Fibroblast of skin of right biceps (primary cell): Measurements from ENCODE around the gene LAMA3.

Experiments used
- DNase-seq: peaks from one replicate; pipeline ENCODE4 v3.0.0-alpha.2; 2013

Gene LAMA3

DNA sequence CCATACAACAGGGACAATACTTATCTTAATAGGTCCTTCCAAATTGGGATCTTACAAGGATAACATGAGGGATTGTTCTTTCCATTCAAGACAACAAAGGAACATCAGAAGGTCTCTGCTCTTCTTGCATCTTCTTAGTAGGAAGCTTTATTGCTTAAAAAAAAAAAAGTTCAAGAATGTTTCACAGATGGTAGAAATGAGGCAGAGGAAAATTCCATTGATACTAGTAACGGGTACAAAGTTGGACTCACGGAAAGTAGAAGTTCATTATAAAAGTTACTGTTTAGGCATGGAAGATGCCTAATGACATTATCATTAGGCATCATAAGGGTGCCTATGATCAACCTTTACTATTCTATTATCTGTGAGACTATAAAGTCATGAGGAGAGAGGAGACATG, 136.2 kb downstream of the LAMA3 start:
- DNase-seq, result no peak

DNA sequence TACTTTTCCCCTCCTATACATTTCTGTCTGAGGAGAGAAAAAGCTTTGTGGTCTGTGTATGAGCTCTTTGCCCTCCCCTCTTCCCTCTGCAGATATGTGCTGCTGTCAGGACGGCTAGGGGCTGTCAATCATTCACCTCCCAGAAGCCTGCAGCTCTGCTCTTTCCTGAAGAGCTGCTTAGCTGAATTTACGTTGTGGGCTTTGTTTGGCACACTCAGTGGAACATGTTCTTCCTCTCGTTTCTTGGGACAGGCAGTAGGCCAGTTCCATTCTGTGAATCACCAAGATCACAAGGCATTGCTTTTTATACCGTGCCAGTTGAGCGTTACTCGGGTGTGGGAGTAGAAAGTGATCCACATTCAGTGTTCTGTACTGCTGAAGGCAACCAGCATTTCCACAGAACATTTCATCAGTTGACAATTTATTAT, 136.7 kb downstream of the LAMA3 start:
- peak; percentile 52 for DNase-seq

DNA sequence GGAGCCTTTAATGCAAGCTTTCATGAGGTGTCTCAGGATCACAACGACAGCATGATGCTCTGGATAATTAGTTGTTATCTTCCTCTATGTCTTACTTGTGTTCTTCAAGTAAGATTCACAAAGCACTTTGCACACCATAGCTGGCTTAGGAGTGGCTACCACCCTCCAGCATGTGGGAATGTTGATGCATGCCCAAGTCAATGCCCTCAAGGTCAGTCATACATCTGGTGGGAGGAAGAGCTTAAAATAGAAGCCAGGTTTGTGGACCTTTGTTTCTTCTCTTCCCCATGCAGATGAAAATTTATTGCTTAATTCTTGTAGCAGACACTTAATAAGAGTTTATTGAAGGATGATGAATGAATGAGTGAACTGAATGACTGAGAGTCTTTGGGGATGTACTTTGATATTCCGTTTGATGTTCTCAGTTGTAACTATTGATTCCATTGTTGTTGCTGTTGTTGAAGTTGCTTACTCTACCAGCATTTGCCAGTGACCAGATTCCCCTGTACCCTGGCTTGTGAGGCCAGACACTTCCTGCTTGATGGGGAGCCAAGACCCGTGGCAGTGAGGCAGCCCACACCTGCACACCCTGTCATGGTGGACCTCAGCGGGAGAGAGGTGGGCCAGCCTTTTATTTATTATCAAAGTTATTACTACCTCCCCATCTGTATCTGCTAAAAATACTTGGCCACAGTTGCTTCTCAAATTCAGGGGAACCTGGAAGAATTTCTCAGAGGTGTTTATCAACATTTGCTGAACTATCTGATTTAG, 137.8 kb downstream of the LAMA3 start:
- DNase-seq, result no peak

DNA sequence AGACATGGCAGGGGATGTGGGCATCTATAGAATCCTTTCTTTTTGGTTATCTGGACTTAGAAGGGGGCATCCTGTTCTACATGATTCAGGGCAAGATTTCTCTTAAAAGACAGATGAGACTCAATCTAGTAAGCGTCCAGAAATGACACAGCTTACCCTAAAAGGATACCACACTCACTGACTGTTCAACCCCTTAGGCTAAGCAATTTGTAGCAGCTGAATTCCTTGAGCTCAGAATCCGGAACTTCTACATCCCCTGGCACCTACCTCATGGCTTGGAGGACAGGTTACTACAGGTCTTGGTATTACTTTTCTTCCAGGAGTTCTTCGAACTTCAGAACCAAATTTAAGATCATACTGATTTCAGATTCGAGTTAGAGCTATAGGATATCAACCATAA, 138.4 kb downstream of the LAMA3 start:
- DNase-seq, result no peak

DNA sequence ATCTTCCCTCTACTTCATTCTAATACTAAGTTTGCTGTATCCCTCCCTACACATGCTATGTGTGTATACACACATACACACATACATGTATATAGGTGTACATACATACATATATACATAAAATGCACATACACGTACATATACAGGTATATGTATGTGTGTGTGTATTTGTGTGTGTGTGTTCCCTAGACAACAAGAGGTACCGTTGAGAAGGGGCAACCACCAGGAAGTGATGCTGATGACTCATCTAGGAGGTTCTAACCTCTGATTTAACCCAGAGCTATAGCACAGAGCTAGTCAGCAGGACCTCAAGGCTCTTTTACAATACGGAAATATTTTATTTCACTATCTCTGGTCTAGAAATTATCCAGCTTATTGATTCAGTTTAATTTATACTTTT, 139.2 kb downstream of the LAMA3 start:
- DNase-seq, result peak; percentile 55

DNA sequence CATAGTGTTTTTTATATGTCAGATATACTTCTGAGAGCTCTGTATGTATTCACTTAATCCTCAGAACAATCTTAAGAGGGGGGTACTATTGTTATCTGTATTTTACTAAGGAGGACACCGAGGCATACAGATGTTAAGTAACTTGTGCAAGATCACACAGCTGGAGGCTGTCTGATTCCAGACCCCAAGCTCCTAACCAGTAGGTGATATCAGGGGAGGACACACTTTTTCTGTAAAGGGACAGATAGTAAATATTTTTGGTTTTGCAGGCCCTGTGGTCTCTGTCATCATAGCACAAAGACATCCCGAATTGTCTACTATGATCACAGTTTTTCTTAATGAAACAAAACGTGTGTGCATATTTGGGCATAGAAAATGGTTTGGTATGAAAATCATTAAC, 143.7 kb downstream of the LAMA3 start:
- no peak for DNase-seq

DNA sequence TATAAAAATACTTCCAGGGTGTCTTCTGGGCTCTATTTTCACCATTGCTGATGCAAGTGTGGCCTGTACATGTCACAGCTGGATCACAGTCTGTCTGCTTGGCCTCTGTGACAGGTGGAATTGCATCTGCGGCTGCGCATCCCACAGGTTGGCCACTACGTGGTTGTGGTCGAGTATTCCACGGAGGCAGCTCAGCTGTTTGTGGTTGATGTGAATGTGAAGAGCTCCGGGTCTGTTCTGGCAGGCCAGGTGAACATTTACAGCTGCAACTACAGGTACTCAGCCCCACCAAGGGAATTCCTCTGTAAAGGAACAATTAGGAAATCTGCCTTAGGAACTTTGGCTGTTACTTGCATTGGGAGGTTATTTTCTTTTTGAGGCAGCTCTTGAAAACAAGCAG, 144.5 kb downstream of the LAMA3 start:
- DNase-seq, result no peak

DNA sequence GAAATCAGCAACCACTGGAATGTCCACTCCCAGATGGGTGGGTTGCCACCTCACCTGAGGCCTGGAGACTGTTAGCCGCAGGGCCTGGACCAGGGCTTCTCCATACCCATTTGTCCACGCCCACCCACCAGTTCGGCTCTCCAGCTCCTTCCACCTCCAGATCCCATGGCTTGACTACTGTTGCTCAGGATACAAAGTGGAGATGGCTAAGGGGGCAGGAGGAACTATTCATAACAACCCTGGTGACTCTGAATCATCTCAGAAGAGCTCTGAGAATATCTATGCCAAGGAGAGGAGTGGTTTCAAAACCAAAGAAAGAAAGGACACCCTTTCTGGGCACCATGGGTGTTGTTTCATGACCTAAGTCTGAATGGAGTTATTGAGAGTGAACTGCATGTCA, 145.8 kb downstream of the LAMA3 start:
- no peak for DNase-seq

DNA sequence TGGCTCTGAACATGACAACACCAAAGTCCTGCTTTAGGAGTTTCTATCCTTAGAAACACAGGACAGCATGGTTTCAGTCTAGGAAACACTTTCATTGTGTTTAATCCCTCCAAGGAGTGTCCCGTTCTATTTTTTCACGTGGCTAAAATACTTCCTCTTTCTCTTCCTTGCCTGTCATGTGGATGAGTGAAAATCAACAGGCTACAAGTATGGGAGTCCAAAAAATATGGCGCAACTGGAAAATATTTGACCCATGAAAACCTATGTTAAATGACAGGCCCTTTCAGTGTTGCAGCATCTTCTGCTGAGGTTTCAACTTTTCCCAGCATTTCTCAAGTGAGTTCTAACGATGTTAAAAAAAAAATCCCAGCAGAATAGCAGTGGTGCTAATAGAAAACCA, 146.3 kb downstream of the LAMA3 start:
- DNase-seq, result no peak

DNA sequence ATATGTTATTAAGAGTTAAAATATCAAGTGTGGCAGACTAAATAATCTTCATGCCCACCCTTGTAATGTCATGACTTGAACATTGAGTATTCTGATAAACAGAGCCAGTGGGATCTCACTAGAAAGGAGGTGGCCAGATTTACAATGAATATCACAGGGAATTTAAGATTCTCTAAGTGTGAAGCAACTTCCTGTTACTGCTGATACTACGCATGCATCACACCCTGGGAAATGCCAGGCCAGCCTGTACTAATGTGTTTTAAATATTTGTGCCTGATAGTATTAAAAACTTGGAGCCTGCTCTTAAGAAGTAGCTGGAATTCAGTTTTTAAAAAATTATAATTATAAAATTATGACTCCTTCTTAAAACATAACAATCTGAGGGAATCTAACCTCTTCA, 148.3 kb downstream of the LAMA3 start:
- DNase-seq, result peak; percentile 80

DNA sequence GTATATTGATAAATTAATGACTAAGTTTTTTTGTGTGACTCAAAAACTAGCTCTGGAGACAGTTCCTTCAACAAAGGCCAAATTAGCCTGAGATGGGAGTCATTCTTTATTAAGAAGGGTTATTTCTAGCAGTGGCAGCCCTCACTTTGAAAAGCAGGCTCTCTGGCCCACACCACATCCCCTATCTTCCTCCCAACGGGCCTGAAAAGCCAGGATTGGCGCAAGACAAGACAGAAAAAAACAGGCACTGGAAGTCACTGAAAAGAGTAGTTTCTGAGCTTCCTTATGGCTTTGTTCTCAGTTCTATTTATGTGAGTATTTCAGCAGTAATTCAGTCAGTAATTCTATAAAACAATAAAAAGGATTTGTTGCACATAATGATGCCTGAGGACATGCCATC, 149.0 kb downstream of the LAMA3 start:
- DNase-seq, result no peak

DNA sequence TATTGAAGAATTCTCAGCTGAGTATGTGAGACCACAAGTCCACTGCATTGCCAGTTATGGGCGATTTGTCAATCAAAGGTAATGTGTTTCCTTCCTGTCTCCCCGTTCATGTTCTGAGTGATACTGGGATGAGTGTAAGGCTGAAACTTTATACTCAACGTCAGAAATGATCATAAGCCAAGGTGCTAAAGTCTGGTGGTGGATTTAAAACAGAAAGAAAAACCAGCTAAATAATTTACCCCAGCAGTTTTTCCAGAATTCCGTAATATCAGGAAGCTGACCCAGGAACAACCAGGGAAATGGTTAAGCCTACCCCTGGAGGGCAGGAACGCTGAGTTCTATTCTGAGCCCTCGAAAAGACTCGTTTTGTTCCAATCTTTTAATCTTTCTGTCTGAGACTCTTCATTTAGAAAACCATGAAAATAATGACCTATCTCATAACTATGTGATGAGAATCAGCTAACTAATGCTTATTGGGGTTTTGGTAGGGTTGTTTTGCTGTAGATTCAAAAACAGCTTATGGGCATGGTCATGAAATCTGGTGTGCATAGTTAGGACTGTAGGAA, 149.6 kb downstream of the LAMA3 start:
- peak; percentile 77 for DNase-seq

DNA sequence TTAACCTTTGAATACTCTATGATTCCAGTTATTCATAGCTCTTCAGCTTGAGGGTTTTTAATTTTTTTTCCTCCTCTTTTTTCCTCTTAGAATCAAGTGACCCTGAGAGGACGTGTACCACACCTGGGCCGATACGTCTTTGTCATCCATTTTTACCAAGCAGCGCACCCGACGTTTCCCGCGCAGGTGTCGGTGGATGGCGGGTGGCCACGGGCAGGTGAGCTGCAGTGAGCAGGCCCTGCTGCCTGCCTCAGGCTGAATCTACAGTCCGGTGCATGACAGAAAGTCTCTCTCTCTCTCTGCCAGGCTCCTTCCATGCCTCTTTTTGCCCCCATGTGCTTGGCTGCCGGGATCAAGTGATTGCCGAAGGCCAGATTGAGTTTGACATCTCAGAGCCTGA, 153.1 kb downstream of the LAMA3 start:
- no peak for DNase-seq

DNA sequence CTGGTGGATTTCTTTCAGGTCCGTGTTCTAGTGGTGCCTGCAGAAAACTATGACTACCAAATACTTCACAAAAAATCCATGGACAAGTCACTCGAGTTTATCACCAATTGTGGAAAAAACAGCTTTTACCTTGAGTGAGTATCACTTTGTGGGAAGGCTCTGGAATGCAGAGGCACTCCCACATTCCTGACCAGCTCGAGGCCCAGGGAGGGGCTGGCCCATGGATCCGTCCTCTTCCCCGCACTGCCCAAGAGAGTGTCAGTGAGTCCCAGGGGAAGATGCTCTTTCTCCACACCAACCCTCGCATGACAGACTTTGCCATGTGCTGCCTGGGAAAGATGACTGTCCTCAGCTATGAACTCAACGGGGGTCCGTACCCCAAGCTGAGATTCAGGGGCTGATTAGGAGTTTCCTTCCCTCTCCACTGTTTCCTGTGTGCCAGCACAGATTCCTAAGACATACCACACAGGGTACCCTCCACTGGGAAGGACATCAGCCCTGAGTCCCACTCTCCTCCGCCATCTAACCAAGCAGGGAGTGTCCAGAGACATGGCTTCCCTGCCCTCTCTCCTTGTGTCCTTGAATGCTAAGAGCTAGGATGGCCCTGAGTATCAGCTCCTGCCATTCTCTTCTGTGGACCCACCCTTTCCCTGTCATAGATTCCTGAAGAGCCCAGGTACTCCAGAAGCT, 155.9 kb downstream of the LAMA3 start:
- peak; percentile 63 for DNase-seq

DNA sequence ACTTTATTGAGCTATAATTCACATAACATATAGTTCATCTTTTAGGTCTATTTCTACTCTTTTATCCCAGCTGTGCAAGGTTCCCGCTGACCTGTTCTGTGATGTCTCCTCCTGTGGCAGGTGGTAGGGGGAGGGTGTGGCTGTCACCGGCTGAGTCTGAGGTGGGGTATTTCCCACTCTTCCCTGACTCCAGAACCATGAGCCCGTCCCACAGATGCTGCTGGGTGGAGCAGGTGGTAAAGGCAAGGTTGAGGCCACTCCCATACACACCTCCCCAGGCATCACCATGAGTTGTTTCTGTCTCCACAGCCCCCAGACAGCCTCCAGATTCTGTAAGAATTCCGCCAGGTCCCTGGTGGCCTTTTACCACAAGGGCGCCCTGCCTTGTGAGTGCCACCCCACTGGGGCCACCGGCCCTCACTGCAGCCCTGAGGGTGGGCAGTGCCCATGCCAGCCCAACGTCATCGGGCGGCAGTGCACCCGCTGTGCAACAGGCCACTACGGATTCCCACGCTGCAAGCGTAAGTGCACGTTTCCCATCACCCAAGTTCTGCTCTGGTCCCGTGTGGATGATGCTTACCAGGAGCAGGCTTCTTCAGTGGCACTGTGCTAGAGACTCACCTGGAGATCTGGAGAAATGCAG, 156.9 kb downstream of the LAMA3 start:
- no peak for DNase-seq

DNA sequence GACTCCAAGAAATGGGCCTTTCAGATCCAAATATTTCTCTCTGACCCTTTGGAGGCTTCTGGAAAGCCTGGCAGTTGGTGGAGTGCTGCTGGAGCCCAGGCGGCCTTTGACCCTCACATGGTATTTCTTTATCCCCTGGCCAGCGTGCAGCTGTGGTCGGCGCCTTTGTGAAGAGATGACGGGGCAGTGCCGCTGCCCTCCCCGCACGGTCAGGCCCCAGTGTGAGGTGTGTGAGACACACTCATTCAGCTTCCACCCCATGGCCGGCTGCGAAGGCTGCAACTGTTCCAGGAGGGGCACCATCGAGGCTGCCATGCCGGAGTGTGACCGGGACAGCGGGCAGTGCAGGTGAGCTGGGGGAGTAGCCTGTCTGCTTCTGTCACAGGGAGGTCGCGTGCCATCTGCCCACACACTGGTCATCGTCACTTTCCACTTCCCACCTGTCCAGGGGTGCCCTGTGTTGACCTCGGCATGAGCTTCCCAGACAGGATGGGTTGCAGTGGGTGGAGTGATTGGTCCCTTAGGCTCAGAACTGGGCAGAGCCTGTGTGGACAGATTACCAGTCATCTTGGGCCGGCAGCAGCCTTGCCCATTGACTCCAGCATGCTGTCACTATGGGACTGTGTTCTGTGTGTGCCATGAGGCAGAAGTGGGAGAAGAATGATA, 158.2 kb downstream of the LAMA3 start:
- DNase-seq, result no peak

DNA sequence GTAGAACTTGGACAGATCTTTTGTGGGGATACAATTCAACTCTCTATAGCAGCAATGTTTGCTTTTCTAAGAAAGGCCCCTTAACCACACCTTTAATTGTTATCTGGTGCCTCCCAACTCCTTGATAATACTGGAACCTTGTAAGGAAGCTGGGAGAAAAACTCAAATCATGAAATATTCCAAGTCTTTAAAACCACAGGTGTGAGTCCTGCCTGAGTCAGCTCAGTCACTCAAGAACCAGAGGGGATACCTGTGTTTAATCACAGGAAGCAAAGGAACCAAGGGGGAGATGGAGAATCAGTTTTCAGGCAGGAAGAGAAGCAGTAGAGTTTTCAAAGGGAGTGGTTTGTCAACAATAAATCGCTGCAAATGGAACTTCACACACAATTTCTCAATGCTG, 159.9 kb downstream of the LAMA3 start:
- no peak for DNase-seq

DNA sequence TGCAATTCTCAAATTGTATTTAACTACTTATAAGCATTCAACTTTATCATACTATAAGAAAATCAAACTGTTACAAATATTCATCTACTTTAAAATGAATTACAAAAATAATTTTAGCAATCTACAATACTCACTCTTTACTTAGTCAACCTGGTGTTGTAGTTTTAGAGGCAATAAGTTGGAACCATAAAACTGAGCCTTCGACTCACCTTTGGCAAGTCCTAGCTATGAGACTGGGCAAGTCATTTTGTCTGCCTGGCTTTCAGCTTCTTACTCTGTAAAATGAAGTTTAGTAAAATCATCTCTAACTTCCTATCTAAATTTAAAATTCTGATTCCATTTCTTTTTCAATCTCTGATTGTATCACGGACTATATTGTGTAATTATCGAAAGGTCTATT, 161.0 kb downstream of the LAMA3 start:
- DNase-seq, result no peak

DNA sequence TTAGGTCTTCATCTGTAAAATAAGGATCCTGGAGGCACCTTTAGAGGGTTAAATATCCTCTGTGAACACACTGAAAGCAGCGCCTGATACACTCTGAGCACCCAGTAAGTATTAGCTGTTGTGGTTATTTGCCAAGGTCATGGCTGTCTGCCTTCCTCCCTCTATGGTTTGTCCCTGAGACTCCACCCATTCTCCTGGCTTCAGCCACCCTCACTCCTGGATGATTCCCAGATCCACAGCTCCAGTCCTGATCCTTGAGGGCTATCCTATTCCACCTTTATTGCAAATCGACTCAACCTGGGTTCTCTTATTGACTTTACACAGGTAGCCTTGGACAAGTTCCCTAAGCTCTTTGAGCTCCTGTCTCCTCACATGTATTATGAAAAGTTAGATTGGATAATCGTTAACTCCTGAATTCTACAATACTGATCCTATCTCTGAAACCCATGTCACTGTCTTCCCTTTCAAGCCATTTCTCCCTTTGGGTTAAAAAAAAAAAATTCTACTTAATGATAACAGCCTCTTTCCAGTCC, 162.3 kb downstream of the LAMA3 start:
- no peak for DNase-seq

DNA sequence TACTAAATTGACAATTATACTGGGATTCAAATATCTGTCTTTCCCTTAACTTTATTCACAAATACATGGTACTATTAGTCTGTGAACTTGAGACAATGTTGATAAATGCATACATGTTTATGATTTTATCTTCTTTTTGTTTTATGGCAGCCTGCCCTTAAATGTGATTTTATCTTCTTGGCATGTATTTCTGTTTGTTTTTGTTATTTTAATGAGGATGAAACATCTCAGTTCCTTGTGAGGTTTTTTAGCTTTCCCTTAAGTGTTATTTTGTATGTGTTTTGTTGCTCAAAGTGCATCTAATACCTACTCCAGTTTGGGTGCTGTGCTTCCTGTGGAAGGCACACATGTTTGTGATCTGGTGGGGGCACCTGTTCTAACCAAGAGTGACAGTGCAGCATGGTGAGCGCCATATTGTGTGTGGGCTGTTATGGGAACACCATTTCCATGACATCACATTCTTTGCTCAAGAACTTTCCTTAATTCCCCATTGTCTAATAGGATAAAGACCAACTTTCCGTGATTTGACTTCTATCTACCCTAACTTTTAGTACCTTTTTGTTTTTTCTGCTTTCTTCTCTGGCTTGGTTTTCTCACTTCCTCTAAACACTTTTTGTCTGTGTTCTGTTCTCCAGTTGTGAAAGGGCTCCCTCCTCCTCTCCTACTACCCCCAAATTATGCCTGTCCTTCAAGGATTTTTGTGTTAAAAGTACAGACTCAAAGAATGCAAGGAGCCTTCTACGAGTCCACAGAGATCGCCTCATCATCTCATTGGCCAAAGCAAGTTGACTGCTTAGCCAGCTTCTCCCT, 163.2 kb downstream of the LAMA3 start:
- DNase-seq, result no peak

DNA sequence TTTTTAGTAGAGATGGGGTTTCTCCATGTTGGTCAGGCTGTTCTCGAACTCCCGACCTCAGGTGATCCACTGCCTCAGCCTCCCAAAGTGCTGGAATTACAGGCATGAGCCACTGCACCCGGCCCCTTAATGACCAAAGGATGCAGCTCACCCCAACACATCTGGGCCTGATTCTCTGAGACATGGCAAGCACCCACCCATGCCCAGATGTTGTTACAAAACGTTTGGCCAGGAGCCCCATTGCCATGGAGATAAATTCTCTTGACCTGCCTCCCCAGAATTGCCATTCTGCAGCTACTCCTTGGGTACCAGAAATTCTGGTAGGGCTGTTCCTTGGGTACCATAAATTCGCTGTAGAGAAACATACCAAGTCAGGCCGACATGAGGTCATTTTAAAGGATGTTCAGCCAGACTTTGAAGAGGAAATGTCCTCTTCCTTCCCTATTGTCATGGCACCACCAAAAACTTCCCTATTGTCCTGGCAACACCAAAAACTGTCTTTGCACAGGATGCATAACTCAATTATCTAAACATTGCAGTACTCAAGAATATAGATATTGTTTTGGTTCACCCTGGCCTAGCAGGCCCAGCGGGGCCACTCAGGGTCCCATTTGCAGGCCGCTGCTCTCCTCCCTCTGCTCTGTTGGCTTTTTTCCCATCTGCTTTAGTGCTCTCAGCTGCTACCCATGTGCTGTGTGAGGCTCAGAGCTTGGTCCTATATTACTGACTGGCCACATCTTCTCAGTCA, 164.4 kb downstream of the LAMA3 start:
- DNase-seq, result no peak
